GM11168 (cell line): ENCODE measurements around the gene ADAMTS2.

ENCODE experiments used
- in situ Hi-C: fragments of 300-500 bp; cut with MboI; formaldehyde crosslinking; loops from one replicate; pipeline ENCODE4 v1.12.0; 2022; ENCODE audit warnings: low sequenced_read_pairs; ENCODE audit not compliant: unreplicated experiment

Gene ADAMTS2

DNA sequence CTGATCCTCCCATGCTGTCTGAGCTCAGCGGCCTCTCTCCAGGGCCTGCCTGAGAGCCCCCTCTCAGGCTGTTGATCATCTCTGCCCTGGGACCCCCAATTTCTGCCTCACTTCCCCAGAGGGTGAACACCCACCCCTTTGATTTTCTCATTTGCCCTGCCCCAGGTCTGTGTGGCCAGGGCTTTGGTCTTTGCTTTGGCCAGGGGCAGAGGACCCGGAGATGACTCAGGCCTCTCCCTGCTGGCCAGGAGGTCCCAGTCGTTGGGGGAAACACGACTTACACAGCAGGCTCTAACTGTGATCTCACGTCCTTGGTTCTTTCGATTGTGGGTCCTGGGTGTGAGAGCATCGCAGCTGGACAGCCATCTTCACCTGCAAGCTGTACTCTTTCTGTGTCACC lies 1.1 kb upstream of the ADAMTS2 start:
- in situ Hi-C loops: no loop called here

DNA sequence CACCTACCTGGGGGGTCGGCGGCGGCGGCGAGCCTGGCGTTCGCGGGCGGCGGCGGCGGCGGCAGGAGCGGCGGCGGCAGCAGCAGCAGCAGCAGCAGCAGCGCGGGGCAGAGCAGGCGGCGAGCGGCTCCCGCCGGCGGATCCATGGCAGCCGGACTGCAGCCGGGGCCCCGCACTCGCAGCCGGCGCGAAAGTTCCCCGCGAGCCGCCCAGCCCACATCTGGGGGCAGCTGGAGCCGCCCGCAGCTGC lies 153 bp downstream of the ADAMTS2 start:
- in situ Hi-C loops: no loop called here

DNA sequence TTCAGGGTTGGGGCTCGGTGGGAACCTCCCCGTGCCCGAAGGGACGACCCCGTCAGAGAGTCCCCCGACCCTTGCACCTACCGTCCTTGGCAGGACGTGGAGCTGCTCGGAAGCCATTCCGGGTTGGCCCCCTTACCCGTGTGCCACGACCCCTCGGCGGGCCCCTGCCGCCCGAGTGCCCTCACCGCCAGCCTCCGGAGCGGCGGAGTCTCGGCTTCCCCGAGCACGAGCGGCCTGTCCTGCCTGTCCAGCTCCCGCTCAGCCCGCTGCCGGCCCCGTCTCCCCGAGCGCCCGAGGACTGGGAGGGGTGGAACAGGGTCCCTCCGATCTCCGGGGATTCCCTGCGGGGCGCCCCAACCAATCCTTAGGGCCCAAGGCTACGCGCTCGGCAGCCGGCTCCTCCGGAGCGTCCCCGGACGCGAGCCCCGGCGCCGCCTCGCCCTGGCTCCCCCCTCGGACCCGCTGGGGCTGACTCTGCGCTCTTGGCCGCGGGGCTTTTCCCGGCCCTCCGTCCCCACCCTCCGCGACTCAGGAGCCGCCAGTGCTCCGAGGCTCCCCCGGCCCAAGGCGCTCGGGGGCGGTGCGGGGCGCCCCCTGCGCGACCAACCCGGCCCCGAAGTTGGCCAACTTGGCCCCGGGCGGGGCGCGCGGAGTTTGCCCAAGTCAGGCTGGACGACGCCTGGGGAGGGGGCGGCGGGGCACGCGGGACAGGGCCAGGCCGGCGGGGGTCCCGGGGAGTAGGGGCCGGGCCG lies 654 bp downstream of the ADAMTS2 start:
- in situ Hi-C loops: no loop called here

DNA sequence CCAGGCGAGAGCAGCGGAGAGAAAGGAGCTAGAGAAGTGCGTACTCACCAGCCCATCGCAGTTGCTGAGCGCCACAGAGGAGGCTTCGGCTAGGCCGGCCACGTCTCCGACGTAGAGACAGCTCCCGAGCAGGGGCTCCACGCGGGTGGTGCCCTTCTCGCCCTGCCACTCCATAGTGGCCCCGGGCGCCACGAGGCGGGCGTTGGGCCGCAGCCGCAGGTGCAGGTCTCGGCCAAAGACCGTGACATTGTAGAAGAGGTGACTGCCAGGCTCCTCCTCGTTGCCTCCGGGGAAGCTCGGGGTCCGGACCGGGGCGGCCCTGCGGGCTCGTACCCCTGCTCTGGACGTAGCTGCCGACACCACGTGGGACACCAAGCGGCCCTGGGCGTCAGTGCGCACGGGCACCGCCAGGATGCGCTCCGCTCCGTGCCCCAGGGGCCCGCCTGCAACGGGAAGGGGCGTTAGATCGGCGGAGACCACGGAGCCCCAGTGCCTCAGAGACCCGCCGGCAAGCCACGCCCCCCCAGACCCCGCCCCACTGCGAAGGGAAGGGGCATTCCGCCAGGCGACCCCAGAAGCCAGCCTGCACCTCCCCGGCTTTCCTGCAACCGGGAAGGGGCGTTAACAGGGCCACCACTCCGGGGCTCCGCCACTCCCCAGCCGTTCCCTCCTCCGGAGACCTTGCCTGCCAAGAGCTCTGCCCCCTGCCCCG lies 1.4 kb downstream of the ADAMTS2 start:
- in situ Hi-C loops: no loop called here

DNA sequence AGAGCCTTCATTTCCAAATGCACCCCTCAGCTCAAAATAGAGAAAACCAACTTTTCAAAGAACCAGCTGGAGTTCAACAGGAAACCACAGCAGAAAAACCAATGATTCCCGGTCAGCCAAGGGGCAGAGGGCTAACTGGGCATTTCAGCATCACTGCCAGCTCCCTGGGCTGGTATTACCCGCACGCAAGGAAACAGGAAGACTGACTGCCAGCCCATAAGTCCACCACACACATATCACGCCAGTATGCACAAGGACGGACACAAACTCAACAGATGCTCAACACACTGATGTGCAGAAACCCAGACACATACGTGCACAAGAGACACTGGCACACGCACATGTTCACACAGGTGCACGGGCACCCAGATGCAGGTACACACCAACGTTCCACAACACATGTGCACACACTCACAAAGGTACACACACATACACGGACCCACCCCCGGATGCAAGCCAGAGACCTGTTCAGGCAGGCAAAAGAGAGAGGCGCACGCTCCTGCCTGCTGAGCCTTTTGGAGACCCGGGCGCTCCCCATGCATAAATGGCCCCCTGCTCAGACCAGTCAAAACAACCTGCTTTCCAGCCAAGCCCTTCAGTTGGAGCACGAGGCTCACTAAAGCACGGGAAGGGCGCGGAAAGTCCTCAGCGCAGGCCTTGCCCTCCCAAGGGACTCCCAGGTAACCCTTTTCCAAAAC lies 2.1 kb downstream of the ADAMTS2 start:
- in situ Hi-C loops: no loop called here

DNA sequence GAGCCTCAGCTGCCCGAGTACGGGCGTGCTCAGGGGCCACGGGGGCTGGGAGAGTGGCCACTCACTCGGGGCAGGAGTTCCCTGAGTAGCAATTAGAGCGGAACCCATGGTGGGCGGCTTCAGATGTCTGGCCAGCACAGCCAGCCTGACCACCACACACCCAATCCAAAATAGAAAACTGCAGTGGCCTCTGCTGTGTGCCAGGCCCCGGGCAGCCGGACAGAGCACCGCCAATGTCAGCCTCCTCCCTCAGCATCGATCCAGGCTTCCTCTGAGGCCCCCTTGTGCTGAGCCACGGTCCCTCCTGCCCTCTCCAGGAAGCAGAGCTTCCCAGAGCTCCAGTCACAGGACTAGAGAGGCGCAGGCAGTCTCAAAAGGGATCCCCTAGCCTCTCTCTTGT lies 2.7 kb downstream of the ADAMTS2 start:
- in situ Hi-C loops: no loop called here

DNA sequence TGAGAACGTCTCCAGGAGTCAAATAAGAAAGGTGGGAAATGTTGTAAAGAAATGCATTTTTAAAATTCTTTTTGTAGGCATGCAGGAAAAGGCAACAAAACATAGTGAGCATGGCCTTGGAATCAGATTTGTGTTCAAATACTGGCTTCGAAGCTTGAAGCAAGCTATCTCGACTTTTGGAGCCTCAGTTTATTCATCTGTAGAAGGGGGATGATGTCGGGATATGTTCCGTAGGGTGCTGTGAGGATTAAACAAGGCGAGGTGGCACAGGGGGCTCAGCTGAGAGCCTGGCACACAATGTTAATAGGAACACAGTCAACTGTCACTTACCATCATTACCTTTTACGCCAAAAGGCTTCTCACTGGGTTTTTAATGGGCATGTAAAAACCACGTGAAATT lies 4.8 kb downstream of the ADAMTS2 start:
- in situ Hi-C loops: no loop called here

DNA sequence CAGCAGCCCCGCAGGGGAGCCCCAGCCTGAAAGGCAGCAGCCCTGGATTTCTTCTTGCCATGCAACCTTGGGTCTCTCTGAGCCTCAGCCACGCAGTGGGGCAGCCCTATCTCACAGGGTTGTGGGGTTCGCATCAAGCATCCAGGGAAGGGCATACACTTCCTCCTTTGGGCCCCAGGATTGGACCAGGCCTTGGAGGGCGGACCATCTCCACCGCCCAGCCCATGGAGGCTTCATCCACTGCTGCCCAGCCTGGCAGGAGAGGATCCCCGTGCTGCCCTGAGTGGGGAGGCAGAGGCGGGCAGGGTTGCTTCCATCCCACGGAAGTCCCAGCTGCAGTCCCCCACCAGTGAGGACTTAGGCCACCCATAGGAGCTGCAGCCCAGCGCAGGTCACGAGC lies 5.3 kb downstream of the ADAMTS2 start:
- in situ Hi-C loops: no loop called here

DNA sequence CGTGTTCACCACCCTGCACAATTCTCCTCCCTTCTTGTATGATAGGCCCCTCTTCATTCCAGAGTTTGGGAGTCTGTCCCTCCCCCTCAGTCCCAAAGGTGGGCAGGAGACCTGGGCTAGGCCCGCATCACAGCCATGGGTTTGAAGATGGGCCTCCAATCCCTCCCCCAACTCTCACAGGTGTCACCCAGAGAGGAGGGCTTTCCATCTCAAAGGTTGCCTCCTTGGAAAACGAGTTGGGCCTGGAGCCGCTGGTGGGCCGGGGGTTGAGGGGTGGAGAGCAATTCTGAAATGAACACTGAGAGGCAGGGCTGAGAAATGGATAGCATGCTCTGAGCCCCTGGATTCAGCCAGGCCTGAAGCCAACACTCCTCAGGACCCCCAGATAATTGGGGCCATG lies 6.2 kb downstream of the ADAMTS2 start:
- in situ Hi-C loops: no loop called here

DNA sequence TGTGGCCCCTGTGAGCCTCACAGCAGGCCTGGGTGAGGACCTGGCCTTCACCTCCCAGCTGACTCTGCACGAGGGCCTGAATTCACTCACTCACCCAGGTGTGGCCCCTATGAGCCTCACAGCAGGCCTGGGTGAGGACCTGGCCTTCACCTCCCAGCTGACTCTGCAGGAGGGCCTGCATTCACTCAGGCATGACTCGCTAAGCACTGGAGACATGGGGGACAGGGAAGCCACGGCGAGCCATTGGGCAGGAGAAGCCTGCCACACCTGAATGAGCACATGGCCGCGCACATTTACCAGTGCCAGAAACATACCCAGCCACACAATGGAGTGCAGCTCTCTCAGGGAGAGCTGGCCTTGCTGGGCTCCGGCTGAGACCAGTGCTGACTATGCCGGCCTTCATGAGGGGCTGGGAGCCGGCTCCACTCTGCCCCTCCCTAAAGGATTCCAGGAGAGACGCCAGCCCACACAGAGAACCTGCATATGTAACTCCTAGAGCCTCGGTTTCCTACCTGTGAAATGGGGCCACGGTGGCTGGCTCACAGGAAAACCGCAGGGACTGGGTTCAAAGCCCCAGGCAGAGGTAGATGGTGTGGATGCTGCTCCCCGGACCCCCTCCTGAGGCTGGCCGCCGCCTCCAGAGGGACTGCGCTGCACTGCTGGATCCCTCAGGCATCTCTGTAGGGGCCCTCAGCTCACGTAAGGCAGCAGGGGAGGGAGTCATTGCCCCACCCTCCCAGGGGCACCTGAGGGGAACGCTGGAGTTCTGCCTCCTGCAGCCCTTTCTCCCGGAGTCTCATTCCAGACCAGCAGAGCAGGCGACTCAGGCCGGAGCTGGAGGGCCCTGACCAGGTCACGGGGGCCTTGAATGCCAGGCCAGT lies 7.2 kb downstream of the ADAMTS2 start:
- in situ Hi-C loops: no loop called here

DNA sequence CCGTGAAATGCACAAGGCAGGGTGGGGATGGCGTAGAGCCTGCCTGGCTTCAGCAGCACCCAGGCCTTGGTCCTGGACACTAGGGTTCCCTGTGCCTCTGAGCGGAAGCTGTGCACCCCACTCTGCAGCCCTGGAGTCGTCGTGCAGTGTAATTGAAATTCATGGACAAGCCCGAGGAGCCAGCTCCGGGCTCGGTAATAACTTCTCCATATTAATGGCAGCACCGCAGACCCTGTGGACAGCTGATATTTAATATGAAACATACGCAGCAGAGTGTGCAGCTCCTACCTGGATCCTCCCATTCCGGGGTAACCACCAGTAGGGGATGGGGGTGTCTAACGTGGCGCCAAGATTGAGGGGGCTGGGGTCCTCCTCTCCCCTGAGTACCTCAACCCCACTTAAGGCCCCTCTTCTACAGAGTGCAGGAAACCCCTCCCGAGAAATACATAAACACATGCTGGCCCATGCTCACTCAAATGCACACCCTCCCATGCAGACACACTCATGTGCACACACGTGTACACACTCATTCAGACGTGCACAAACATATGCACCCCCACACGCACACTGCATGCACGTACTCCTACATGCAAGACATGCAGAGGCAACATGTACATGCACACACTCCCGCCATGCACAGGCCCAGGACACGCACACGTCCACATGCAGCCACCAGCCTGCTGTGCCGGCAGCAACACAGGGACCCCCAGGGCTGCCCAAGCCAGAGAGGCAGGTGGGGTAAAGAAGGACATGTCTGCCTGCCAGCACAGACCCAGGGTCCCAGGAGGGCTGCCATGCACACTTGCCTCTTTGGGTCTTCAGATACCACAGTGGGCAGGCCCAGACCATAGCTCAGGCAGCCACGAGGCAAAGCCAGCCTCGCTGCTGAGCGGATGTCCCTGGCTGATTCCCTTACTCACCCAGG lies 8.1 kb downstream of the ADAMTS2 start:
- in situ Hi-C loops: no loop called here

DNA sequence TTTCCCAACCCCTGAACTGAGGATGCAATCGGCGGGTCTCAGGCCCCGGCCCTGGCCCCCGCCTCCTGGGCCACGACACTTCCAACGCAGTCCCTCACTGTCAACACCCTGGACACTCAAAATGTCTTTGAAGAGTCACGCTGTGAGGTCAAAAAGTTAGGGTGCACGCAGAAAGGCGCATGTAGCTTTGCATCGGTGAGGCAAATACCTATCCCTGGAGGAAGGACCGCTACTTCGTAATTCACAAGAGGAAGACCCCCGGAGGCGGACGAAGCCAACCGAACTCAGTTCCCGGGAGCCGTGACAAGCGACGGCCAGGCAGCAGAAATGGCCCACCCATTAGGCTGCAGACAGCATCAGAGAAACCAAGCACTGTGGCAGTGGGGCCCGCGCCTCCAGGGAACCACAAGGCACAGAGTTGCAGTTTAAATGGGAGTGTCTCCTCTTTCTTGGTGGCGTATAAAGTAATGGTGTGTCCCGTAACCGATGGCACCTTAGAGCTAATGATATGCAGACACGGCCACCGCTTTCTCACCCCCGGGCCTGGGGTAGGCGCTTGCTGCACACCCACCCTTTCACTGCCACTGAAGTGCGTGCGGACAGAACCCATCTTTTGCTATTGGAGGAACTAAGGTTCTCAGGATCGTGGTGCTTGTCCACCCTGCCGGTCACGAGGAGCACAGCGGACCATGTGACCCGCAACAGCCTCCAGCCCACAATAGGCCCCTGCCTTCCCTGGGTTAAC lies 9.0 kb downstream of the ADAMTS2 start:
- in situ Hi-C loops: no loop called here

DNA sequence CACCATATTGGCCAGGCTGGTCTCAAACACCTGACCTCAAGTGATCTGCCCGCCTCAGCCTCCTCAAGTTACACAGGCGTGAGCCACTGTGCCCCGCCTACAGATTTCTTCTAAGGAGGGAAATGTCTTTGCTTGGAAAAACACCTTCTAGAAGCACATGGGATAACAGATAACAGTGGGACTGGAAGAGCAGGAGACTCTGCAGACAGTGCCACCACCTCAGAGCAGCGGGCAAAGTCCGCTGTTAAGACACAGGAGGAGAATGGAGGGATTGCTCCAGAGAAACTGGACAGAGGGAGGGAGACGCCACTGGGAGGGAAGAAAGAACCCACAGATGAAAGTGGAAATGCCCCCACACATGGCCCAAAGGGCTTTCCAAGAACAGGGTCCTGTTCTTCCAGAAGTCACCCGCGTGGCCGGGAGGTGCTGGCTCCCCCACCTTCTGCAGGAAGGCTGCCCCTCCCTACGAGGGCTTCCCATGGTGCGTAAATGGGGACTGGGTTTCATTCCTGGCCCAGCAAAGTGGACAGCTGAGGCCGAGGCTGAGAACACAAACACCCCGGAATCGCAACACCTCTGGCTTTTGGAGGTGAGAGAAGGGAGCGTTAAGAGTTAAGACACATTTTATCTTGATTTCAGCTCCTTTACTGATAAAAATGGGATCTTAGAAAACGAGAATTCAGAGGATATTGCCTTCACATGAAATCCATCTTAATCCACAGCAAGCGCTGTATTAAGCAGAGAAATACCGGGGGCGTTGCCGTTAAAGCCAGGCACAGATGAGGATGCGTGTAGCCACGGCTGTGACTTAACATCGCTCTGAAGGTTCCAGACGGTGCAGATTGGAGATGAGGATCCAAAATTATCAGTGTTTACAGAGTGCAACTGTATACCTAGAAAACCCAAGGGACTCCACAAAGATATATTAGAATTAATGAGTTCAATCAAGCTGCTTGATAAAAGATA lies 11.2 kb downstream of the ADAMTS2 start:
- in situ Hi-C loops: no loop called here

DNA sequence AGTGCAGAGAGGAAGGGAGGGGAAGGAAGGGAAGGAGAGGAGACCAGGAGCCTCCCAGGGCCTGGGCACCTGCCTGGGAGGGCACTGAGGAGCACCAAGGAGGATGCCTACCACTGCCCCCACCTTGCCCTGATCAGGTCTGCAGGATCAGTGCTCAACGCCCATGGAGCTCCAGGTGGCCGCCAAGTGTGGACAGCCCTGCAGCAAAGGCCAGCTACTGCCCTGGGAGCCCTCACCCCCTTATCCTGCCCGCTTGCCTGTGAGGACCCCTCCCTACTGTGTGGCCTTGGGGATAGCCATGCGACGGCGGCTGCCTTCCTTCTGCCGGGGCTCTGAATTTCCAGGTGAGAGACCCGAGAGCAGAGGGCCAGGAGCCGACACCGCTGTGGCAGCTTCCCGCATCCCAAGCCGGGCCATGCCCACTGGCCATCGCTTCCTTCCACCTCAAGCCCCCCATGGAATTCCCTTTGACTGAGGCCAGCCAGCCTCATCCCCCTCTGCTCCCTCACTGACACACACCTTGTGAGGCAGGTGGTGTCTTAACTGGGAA lies 12.4 kb downstream of the ADAMTS2 start:
- in situ Hi-C loops: no loop called here

DNA sequence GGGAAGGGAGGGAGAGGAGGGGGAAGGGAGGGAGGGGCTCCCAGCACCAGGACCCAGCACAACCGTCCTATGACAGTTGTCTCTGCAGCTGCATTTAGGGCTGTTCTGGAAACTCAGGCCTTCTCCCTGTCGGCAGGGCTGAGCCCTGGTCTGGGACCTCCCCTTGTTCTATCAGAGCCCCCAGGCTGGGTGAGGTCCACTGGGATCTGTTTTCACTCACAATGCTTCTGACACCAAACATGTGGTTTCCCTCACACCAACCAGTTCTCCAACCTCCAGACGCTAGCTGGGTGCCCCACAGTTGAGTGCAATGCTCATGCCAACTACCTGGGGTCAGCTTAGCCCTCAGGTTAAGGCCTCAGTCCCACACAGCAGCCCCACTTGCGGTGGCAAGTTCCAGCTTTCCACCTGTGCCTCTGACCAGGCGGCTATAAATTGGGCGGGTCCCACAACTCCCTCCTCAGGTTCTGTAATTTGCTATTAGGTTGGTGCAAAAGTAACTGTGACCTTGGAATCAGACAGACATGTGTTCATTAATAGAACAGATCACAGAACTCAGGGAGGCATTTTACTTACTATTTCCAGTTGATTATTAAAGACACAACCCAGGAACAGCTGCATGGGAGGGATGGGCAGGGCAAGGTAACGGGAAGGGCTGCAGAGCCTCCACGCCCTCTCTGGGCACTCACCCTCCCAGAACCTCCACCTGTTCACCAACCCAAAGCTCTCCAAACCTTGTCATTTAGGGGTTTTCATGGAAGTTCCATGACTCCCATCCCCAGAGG lies 13.5 kb downstream of the ADAMTS2 start:
- in situ Hi-C loops: no loop called here

DNA sequence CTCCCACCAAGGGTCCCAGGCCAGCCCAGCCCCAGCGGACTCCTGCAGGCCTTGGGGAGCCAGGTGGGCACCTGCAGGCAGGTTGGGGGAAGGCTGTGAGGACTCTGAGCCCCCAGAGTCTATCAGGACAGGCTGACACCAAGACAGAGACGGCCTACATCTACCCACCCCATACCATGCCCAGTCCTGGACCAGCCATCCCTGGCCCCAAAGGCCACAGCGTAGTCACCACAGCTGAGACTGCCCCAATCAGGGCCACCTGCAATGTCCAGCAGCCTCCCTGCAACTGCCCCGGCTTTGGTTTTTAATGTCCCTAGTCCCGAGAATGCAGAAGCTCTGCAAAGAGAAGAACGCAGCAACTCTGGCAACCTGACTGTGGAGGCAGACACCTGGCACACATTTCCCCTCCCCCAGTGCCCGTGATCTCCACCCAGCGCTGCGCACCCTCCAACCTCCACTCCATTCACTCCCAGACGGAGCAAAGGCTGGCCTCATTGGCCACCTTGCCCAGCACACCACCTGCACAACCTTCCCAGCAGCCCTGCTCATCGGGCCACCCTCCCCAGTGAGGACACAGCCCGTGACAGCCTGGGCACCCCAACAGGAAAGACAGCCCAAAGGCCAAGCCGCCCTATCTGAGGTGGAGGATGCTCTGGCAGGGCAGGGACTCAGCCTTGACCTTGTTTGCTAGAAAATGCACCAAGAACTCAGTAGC lies 14.9 kb downstream of the ADAMTS2 start:
- in situ Hi-C loops: no loop called here
